Inferior parietal cortex (tissue), 1 donor: ENCODE results near the gene PRKCZ.
"Not testable (repeated sequence)": the region's sequence is repeated elsewhere in the genome, so short reads cannot be mapped to it uniquely, and the experiment has no call there.

ENCODE experiments used
- DNase-seq: peaks from one replicate; pipeline ENCODE4 v3.0.0-alpha.2; 2016; ENCODE audit errors: extremely low spot score

Gene PRKCZ

GRCh38 chr1:2101531-2101930, 51.3 kb downstream of the PRKCZ start:
- DNase-seq: no peak

- no peak for DNase-seq
Observed at GRCh38 chr1:2101946-2102345, 51.7 kb downstream of the PRKCZ start.

GRCh38 chr1:2102753-2103152, 52.5 kb downstream of the PRKCZ start:
- no peak for DNase-seq

GRCh38 chr1:2103266-2103900, 53.2 kb downstream of the PRKCZ start:
- DNase-seq: no peak

- DNase-seq: no peak
Observed at GRCh38 chr1:2103901-2104590, 53.8 kb downstream of the PRKCZ start.

- no peak for DNase-seq
Observed at GRCh38 chr1:2104621-2105427, 54.6 kb downstream of the PRKCZ start.

GRCh38 chr1:2105781-2106524, 55.7 kb downstream of the PRKCZ start:
- DNase-seq: no peak

- DNase-seq: no peak
Observed at GRCh38 chr1:2106659-2107405, 56.6 kb downstream of the PRKCZ start.

- DNase-seq: no peak
Observed at GRCh38 chr1:2107586-2108212, 57.5 kb downstream of the PRKCZ start.

- DNase-seq: no peak
Observed at GRCh38 chr1:2108213-2108876, 58.1 kb downstream of the PRKCZ start.

GRCh38 chr1:2108877-2109580, 58.8 kb downstream of the PRKCZ start:
- no peak for DNase-seq

GRCh38 chr1:2109581-2110021, 59.4 kb downstream of the PRKCZ start:
- DNase-seq: no peak

- DNase-seq: no peak
Observed at GRCh38 chr1:2110191-2110737, 60.1 kb downstream of the PRKCZ start.

- no peak for DNase-seq
Observed at GRCh38 chr1:2110738-2111673, 60.8 kb downstream of the PRKCZ start.

GRCh38 chr1:2111674-2112035, 61.4 kb downstream of the PRKCZ start:
- DNase-seq: no peak

- no peak for DNase-seq
Observed at GRCh38 chr1:2112280-2112701, 62.1 kb downstream of the PRKCZ start.

GRCh38 chr1:2113620-2114135, 63.5 kb downstream of the PRKCZ start:
- DNase-seq: no peak

GRCh38 chr1:2114635-2115007, 64.4 kb downstream of the PRKCZ start:
- DNase-seq: not testable (repeated sequence)
